H1 (cell line): Measurements from ENCODE around the gene ZNF74. TPM values are rescaled to one million over a fixed set of nuclear protein-coding genes. Genes with fewer than 3 reads are reported as not detected.
A peak's percentile ranks its signal among the peaks of the same experiment; 100 is the strongest.

Experiments used
- CTCF ChIA-PET: fragments of 300-600 bp; sonication (Branson Sonifier 250); formaldehyde crosslinking; loops from one replicate; lab custom pipeline; 2021; ENCODE audit not compliant: partially characterized antibody; lab: Charles Lee
- POLR2A ChIA-PET: fragments of 300-600 bp; sonication (Branson Sonifier 250); formaldehyde crosslinking; loops from one replicate; lab custom pipeline; 2021; ENCODE audit warnings: inconsistent platforms; ENCODE audit not compliant: partially characterized antibody; lab: Charles Lee
- DNase-seq, 2 experiments: peaks; one replicate each; pipeline versions ENCODE4 v3.0.0 to v3.0.0-alpha.2; 2010 to 2022; ENCODE audit warnings: low spot score in 2 of 2, low read depth in 1 of 2, mixed read lengths in 1 of 2
- FAIRE-seq: peaks from 2 replicates; lab custom pipeline; 2011; peaks lifted over from hg19 to GRCh38; lab: Jason Lieb, UNC
- H2AFZ ChIP-seq: 2 replicates; pipeline ENCODE4 v1.8.1; 2012; ENCODE audit warnings: low read length, inconsistent platforms
- H2AK5ac ChIP-seq: 2 replicates; pipeline ENCODE4 v1.6.1; 2013; ENCODE audit warnings: low read depth, low read length
- H2BK120ac ChIP-seq: replicated peaks from 2 replicates; pipeline ENCODE3; 2013; ENCODE audit warnings: low read depth, low read length, inconsistent platforms
- H2BK12ac ChIP-seq: 2 replicates; pipeline ENCODE4 v1.6.1; 2013; ENCODE audit warnings: low read depth, low read length
- H2BK15ac ChIP-seq: 2 replicates; pipeline ENCODE4 v1.6.1; 2013; ENCODE audit warnings: low read length
- H2BK20ac ChIP-seq: 2 replicates; pipeline ENCODE4 v1.6.1; 2013; ENCODE audit warnings: low read length
- H2BK5ac ChIP-seq: 2 replicates; pipeline ENCODE4 v1.6.1; 2013; ENCODE audit warnings: low read depth, low read length
- H3K14ac ChIP-seq: 2 replicates; pipeline ENCODE4 v1.6.1; 2013; ENCODE audit warnings: inconsistent platforms; ENCODE audit not compliant: insufficient read length
- H3K18ac ChIP-seq: 2 replicates; pipeline ENCODE4 v1.6.1; 2013; ENCODE audit warnings: low read length; ENCODE audit errors: extremely low read depth
- H3K23ac ChIP-seq: 2 replicates; pipeline ENCODE4 v1.6.1; 2013; ENCODE audit warnings: inconsistent platforms; ENCODE audit not compliant: insufficient read length
- H3K23me2 ChIP-seq: 2 replicates; pipeline ENCODE4 v1.6.1; 2013; ENCODE audit warnings: low read depth, low read length
- H3K27ac ChIP-seq: 2 replicates; pipeline ENCODE4 v1.6.1; 2011; ENCODE audit warnings: low read depth, low read length, inconsistent platforms
- H3K27me3 ChIP-seq, 4 experiments: replicated peaks in 1 of 4; 1 replicate in 1 of 4; 2 replicates in 3 of 4; pipeline versions ENCODE4 v1.6.1 to v1.8.1; 2011 to 2013; ENCODE audit warnings: low read length in 3 of 4, mild to moderate bottlenecking in 3 of 4, inconsistent platforms in 2 of 4, mixed read lengths in 2 of 4, moderate library complexity in 1 of 4; ENCODE audit not compliant: control insufficient read depth in 3 of 4, insufficient read depth in 3 of 4; ENCODE audit errors: extremely low read depth in 1 of 4
- H3K36me3 ChIP-seq, 4 experiments: 2 replicates each; pipeline versions ENCODE4 v1.6.1 to v1.8.1; 2011 to 2013; ENCODE audit warnings: mild to moderate bottlenecking in 4 of 4, low read length in 3 of 4, moderate library complexity in 2 of 4, control low read depth in 1 of 4, inconsistent platforms in 1 of 4; ENCODE audit not compliant: insufficient read depth in 4 of 4, control insufficient read depth in 2 of 4
- H3K4ac ChIP-seq: replicated peaks from 2 replicates; pipeline ENCODE3; 2013; ENCODE audit warnings: low read length, low read depth, mixed read lengths, inconsistent platforms; ENCODE audit not compliant: insufficient read length
- H3K4me1 ChIP-seq, 4 experiments: replicated peaks in 1 of 4; 1 replicate in 1 of 4; 2 replicates in 3 of 4; pipeline versions ENCODE4 v1.6.1 to v1.8.1; 2011 to 2013; ENCODE audit warnings: low read length in 3 of 4, inconsistent platforms in 2 of 4, mixed read lengths in 1 of 4; ENCODE audit not compliant: insufficient read depth in 4 of 4, control insufficient read depth in 3 of 4
- H3K4me2 ChIP-seq, 2 experiments: 2 replicates each; pipeline versions ENCODE4 v1.6.1 to v1.8.1; 2011 to 2013; ENCODE audit warnings: low read depth in 2 of 2, low read length in 2 of 2, control low read depth in 1 of 2, inconsistent platforms in 1 of 2, mild to moderate bottlenecking in 1 of 2; ENCODE audit not compliant: insufficient read depth in 1 of 2
- H3K4me3 ChIP-seq, 4 experiments: fragments of 200-600, 300-600 bp in 1 of 4; sonication (generic), shearing (Covaris generic), sonication (Bioruptor Twin) in 1 of 4; 2 replicates each; pipeline versions ENCODE4 v1.5.1 to v1.8.1; 2011 to 2016; ENCODE audit warnings: low read length in 4 of 4, low read depth in 3 of 4, control low read depth in 2 of 4, inconsistent platforms in 2 of 4, mild to moderate bottlenecking in 2 of 4, mixed read lengths in 1 of 4, moderate library complexity in 1 of 4; ENCODE audit not compliant: insufficient read depth in 2 of 4; ENCODE audit errors: extremely low read depth in 1 of 4
- H3K56ac ChIP-seq: replicated peaks from 2 replicates; pipeline ENCODE3; 2013; ENCODE audit warnings: low read depth, mild to moderate bottlenecking, mixed read lengths, low read length, inconsistent platforms; ENCODE audit not compliant: insufficient read length
- H3K79me1 ChIP-seq: 2 replicates; pipeline ENCODE4 v1.6.1; 2013; ENCODE audit warnings: low read depth, low read length, control low read depth
- H3K79me2 ChIP-seq, 2 experiments: 2 replicates each; pipeline versions ENCODE4 v1.6.1 to v1.8.1; 2012 to 2013; ENCODE audit warnings: low read length in 2 of 2, mild to moderate bottlenecking in 2 of 2, inconsistent platforms in 1 of 2; ENCODE audit not compliant: insufficient read depth in 2 of 2, control insufficient read depth in 1 of 2
- H3K9ac ChIP-seq, 4 experiments: replicated peaks in 1 of 4; 1 replicate in 1 of 4; 2 replicates in 3 of 4; pipeline versions ENCODE4 v1.6.1 to v1.8.1; 2011 to 2013; ENCODE audit warnings: low read depth in 3 of 4, low read length in 3 of 4, control low read depth in 2 of 4, mild to moderate bottlenecking in 2 of 4, moderate library complexity in 2 of 4, inconsistent platforms in 1 of 4; ENCODE audit errors: extremely low read depth in 1 of 4
- H3K9me3 ChIP-seq, 2 experiments: 2 replicates each; pipeline versions ENCODE4 v1.6.1 to v1.8.1; 2012 to 2013; ENCODE audit warnings: mild to moderate bottlenecking in 2 of 2, moderate library complexity in 2 of 2, control low read depth in 1 of 2, inconsistent platforms in 1 of 2, low read depth in 1 of 2, low read length in 1 of 2, mixed read lengths in 1 of 2; ENCODE audit not compliant: insufficient read depth in 2 of 2
- H4K20me1 ChIP-seq, 2 experiments: replicated peaks in 1 of 2; 2 replicates each; pipeline versions ENCODE3 to v1.8.1; 2011 to 2013; ENCODE audit warnings: inconsistent platforms in 2 of 2, low read length in 2 of 2, mild to moderate bottlenecking in 1 of 2; ENCODE audit not compliant: insufficient read depth in 2 of 2, control insufficient read depth in 1 of 2
- H4K5ac ChIP-seq: 2 replicates; pipeline ENCODE4 v1.6.1; 2013; ENCODE audit warnings: low read length, low read depth, mixed read lengths, inconsistent platforms; ENCODE audit not compliant: insufficient read length
- H4K8ac ChIP-seq: 2 replicates; pipeline ENCODE4 v1.8.0; 2013; ENCODE audit warnings: mild to moderate bottlenecking, moderate library complexity, low read length, inconsistent platforms; ENCODE audit not compliant: insufficient read depth; ENCODE audit errors: extremely low read depth
- H4K91ac ChIP-seq: replicated peaks from 2 replicates; pipeline ENCODE3; 2013; ENCODE audit warnings: low read length, mixed read lengths, inconsistent platforms; ENCODE audit not compliant: insufficient read length
- CEBPB ChIP-seq: IDR thresholded peaks from 2 replicates; pipeline ENCODE4 v1.6.1; 2012; ENCODE audit warnings: low read depth, low read length
- JUN ChIP-seq: IDR thresholded peaks from 2 replicates; pipeline ENCODE4 v1.6.1; 2011; ENCODE audit warnings: low read depth, mild to moderate bottlenecking, improper control_type of control experiment, low read length
- KDM1A ChIP-seq: fragments of 200-600, 300-600 bp; sonication (generic); IDR thresholded peaks from 2 replicates; pipeline ENCODE4 v1.7.1; 2016; ENCODE audit warnings: mild to moderate bottlenecking, low read length, borderline replicate concordance
- RFX5 ChIP-seq: IDR thresholded peaks from 2 replicates; pipeline ENCODE4 v1.6.1; 2011; ENCODE audit warnings: low read depth, low read length, improper control_type of control experiment, borderline replicate concordance
- RNF2 ChIP-seq: fragments of 200-900, 300-1000 bp; sonication (generic); IDR thresholded peaks from 2 replicates; pipeline ENCODE4 v1.7.1; 2016; ENCODE audit warnings: borderline replicate concordance, low read depth, mild to moderate bottlenecking, antibody characterized with exemption, low read length; ENCODE audit not compliant: poor library complexity, severe bottlenecking; ENCODE audit errors: missing control alignments
- SIRT6 ChIP-seq: IDR thresholded peaks from one replicate; pipeline ENCODE4 v1.7.1; 2012; ENCODE audit warnings: low read length, inconsistent platforms
- SIX5 ChIP-seq: IDR thresholded peaks from 2 replicates; pipeline ENCODE4 v1.6.1; 2011; ENCODE audit warnings: mild to moderate bottlenecking, low read depth, low read length
- SP4 ChIP-seq: IDR thresholded peaks from 2 replicates; pipeline ENCODE4 v1.6.1; 2012; ENCODE audit warnings: low read length, inconsistent platforms
- TCF12 ChIP-seq: IDR thresholded peaks from 2 replicates; pipeline ENCODE4 v1.6.1; 2011; ENCODE audit warnings: low read depth, mild to moderate bottlenecking, low read length
- WGBS, 2 experiments: shearing (Covaris generic) in 1 of 2; methylation state at CpG; one replicate each; pipeline versions ENCODE4 v1.1.6 to v1.1.7; 2013 to 2015; ENCODE audit warnings: low lambda C conversion rate in 2 of 2, mixed read lengths in 2 of 2, inconsistent platforms in 1 of 2, low coverage in 1 of 2, missing lambda C conversion rate in 1 of 2; ENCODE audit not compliant: insufficient replicate concordance in 2 of 2, insufficient coverage in 1 of 2, insufficient read length in 1 of 2; ENCODE audit errors: extremely low coverage in 1 of 2, missing lambda C conversion rate in 1 of 2; 5-methylcytosine and 5-hydroxymethylcytosine counted together
- polyA plus RNA-seq, 7 experiments: library from polyadenylated mRNA; depleted of rRNA in 3 of 7; stranded (reverse) in 5 of 7; unstranded in 2 of 7; fragments of >200 nt in 5 of 7; fragments of 200-250 nt in 2 of 7; gene quantifications; 1 replicate in 5 of 7; 2 replicates in 1 of 7; 4 replicates in 1 of 7; pipeline versions ENCODE4 v1.2.1 to v1.2.3, GENCODE V29; 2011 to 2013; ENCODE audit warnings: missing spikeins in 2 of 7, mixed read lengths in 2 of 7
- total RNA-seq: library from RNA; stranded (reverse); fragmentation: NEBNext Ultra II Directional; extraction: Animal tissue kit (Norgen Biotek cat#: 25700); gene quantifications from 2 replicates; pipeline ENCODE4 v1.2.1, GENCODE V29; 2021
- TF ChIP-seq, protein P1 (sequence below): IDR thresholded peaks from 2 replicates; pipeline ENCODE4 v1.6.1; 2011; ENCODE audit warnings: low read length, improper control_type of control experiment

The ZNF74 gene
- total and polyA plus RNA-seq, 2 of the 8 experiments (the other 6 are each of a cell fraction or from before 2014, with no cell fraction given) = 29.7 to 45.7 TPM

DNA sequence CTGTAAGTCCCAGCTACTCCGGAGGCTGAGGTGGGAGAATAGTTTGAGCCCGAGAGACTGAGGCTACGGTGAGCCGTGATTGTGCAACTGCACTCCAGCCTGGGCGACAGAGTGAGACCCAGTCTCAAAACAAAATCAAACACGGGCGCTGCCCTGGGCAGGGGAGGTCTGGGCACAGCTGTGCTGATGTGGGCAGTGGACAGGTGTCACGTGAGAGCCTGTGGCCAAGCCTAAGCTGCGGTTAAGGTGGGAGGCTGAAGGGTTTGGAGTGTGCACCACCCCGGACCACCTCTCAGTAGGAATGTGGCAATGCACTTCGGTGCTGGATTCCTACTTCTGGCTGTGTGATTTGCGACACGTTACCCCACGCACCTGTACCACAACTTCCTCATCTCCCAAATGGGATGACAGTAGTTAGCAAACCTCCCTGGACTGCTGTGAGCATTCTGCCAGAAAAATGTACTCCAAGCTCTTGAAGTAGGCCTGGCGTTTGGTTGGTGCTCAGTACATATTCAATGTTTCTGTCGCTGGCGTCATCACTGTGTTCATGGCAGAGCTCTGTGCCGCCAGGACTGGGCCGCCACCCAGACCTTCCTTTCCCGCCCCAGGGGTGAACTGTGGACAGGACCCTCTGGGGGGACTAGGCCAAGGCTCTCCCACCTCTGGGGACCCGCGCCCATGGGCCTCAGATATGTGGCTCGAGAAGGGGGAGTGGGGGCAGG is 807 bp upstream of the ZNF74 start:
- Histone ChIP-seq H2AFZ (peak overlapping the region; percentile 93), H2BK15ac (peak overlapping the region; percentile 66; the same call in 1 of the 2 replicates), H3K4me1 (peaks cover 0 to 10% (median 8%) of the 10 kb centered on the region in 4 experiments; a peak in 5 of 7 replicates), H3K36me3 (no peaks in the 10 kb centered on the region; a peak in 2 of 8 replicates), H3K18ac (no peak overlapping the region; the same call in 1 of the 2 replicates), H3K79me2 (peaks cover 4 to 32% of the 10 kb centered on the region in 2 experiments; a peak in 2 of 4 replicates), H2AK5ac (peak overlapping the region; percentile 71; the same call in 1 of the 2 replicates), H4K91ac (no peak overlapping the region), H3K23me2 (peaks cover 5% of the 10 kb centered on the region; the same call in 1 of the 2 replicates), H3K14ac (no peak overlapping the region), H2BK12ac (peak overlapping the region; percentile 64; the same call in 1 of the 2 replicates), H3K79me1 (peaks cover 7% of the 10 kb centered on the region; the same call in 1 of the 2 replicates), H2BK5ac (no peak overlapping the region), H3K4me2 (peak overlapping the region; percentile 87 to 92), H3K4ac (no peak overlapping the region), H3K23ac (no peak overlapping the region), H2BK20ac (no peak overlapping the region), H3K27me3 (no peaks in the 10 kb centered on the region), H3K9me3 (no peaks in the 10 kb centered on the region), H4K20me1 (peaks cover 2 to 10% of the 10 kb centered on the region in 2 experiments), H4K8ac (peak overlapping the region; percentile 76; the same call in 1 of the 2 replicates), H2BK120ac (no peak overlapping the region), H3K56ac (no peak overlapping the region), H3K27ac (no peak overlapping the region), H3K9ac (no peak overlapping the region), H3K4me3 (peak overlapping the region; percentile 77 to 97 (median 89)), H4K5ac (peak overlapping the region; percentile 22)
- WGBS, 2 experiments = 87% methylated on average over 22 of the region's 23 CpGs; no CpG with 5 or more reads in 1 of the 2 experiments
- POLR2A ChIA-PET = interaction anchor here (0.7 to 1.0 kb wide), 5 partner anchors 15 to 98 kb away, joined by 3 to 5 read pairs (median 3); no protein-coding TSS in a partner anchor
- CTCF ChIA-PET = interaction anchor here (0.6 to 1.5 kb wide), 4 partner anchors 11 to 1347 kb away, joined by 3 to 6 read pairs (median 3); no protein-coding TSS in a partner anchor
- FAIRE-seq (no peak), DNase-seq (no peak)
- TF ChIP-seq, protein P1, sequence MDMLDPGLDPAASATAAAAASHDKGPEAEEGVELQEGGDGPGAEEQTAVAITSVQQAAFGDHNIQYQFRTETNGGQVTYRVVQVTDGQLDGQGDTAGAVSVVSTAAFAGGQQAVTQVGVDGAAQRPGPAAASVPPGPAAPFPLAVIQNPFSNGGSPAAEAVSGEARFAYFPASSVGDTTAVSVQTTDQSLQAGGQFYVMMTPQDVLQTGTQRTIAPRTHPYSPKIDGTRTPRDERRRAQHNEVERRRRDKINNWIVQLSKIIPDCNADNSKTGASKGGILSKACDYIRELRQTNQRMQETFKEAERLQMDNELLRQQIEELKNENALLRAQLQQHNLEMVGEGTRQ = no peak
- TF ChIP-seq SP4 = no peak
- no peak for TF ChIP-seq RNF2
- no peak for TF ChIP-seq CEBPB
- TF ChIP-seq KDM1A = no peak
- TF ChIP-seq SIX5 = no peak
- no peak for TF ChIP-seq SIRT6
- TF ChIP-seq JUN = no peak
- no peak for TF ChIP-seq TCF12
- TF ChIP-seq RFX5 = no peak
